ENCODE data around the gene FAF1. TPM values are rescaled to one million over a fixed set of nuclear protein-coding genes. Genes with fewer than 3 reads are reported as not detected.

FAF1 gene
- total RNA-seq, 4 donors from 2014 or later, result 32.3 to 51.4 (median 36.1) TPM

DNA sequence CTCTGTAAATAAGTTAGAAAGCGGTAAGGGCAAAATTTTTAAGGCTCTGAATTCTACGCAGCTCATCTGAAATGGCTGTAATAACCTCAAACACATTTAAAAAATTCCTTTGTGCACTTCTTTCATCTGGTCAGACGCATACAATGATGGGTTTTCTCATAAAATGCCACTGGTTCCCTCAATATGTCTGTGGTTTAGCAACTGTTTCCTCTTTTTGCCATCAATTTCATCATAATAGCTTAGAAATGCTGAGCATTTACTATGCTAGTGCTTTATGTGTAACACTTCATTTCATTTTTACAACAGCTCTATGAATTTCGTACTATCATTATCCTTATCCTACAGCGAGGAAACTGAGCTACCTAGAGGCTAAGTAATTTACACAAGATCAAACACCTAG lies 501.6 kb downstream of the FAF1 start:
- no peak for ATAC-seq (ENCODE audit: low FRiP score)
- TF ChIP-seq CTCF (IDR thresholded peaks at IDR 0.05), result no peak
- DNase-seq (ENCODE audit: low spot score), result no peak

- no peak for ATAC-seq (ENCODE audit: low FRiP score)
- no peak for TF ChIP-seq CTCF (IDR thresholded peaks at IDR 0.05)
- DNase-seq (ENCODE audit: low spot score), result no peak
Measured at GRCh38 chr1:50454911-50455310, 505.2 kb downstream of the FAF1 start.

DNA sequence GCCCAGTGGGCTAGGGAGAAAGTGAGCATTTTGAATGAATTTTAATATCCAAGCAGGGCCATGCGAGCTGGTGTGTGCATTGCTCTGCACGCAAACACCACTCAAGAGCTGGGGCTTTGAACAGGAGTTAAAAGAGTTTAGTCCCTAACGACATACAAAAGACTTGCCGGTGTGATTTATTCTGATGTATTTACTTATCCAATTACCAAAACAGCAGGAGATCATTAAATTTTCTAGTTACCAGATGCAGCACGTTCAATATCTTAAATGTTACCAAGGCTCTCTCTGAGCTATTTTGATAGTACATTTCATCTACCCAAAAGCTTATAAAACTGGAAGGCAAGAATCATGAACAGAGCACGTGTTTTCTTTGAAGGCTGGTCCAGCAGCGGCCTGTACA lies 506.8 kb downstream of the FAF1 start:
- no peak for ATAC-seq (ENCODE audit: low FRiP score)
- no peak for TF ChIP-seq CTCF (IDR thresholded peaks at IDR 0.05)

DNA sequence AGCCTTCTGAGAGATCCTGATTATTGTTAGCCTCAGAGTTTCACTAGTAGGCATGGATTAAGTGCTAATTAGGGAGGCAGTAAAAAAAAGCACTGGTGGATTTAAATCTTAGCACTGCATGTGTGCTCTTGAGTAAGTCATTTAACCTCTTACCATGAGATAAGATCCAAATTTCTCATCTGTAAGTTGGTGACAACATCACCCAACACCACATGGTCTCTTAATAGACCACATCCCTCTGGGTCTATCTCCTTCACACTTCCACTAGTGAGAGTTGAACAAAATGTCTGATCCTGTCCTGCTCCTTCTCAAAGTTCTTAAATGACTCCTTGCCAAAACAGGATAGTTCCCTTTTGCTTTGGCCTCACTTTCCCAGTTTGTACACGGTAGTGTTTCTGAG lies 507.4 kb downstream of the FAF1 start:
- ATAC-seq (ENCODE audit: low FRiP score) (no peak), DNase-seq (ENCODE audit: low spot score) (no peak)
- no peak for TF ChIP-seq CTCF (IDR thresholded peaks at IDR 0.05)

More for the DNA sequence above, 506.8 kb downstream of the FAF1 start:
- DNase-seq (ENCODE audit: low spot score), result no peak

DNA sequence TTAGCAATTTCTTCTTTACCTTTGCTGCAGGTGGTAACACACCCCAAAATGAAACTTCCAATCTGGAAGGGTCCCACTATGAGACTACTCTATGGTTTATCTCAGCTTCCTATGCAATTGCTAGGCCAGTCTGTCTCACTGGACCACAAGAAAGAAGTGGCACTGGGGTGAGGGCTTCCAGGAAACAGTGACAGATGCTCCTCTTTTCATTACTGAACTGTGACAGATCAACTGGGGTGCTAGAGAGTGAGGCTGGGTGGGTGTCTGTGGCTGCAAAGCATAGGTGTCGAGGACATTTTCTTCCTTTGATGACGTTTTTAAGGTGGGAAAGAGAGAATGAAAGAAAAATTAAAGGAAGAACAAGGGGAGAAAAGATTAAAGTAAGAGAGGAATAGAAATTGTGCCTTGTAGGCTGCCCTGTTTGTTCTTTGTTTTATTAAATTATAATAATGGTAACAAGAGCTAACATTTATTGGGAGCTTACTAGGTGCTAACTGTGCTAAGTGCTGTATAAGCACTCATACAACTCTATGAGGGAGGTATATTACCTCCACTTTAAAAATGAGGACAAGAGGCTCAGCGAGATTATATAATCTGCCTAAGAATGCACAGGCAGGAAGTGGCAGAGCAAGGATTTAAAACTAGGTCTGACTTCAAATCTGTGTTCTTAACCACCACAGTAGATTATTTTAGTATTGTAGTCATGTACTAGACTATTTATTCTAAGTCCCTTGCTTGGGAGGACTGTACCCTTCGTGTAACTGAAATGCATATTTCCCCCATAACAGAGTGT lies 509.0 kb downstream of the FAF1 start:
- TF ChIP-seq CTCF (IDR thresholded peaks at IDR 0.05), result no peak
- DNase-seq (ENCODE audit: low spot score) (no peak), ATAC-seq (ENCODE audit: low FRiP score) (no peak)

DNA sequence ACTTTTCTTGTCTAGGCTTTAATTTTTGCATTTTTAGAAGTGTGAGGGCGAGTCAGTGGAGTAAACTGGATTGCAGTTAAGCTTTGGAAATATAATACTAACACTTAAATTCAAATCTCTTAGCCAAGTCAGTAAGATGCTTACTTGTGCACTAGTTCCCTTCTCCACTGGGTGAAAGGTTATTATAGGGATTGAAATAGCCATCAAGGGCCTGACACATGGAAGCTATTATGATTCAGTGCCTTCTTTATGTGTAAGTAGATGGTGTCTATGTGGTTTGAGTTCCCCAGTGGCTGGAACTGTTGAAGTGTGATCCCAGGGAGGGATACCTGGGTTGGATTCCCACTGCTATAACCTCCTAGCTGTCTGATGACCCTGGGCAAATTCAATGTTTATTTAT lies 512.1 kb downstream of the FAF1 start:
- DNase-seq (ENCODE audit: low spot score) (no peak), ATAC-seq (ENCODE audit: low FRiP score) (no peak)

More for the DNA sequence above, 512.1 kb downstream of the FAF1 start:
- TF ChIP-seq CTCF (IDR thresholded peaks at IDR 0.05), result no peak
